Prostate gland (tissue), 2 donors: Measurements from ENCODE around the gene CDKL1.

ENCODE experiments used
- POLR2A ChIP-seq: fragments of 450-650 bp; IDR thresholded peaks from one replicate; pipeline ENCODE4 v1.6.1; 2016; ENCODE audit warnings: antibody characterized with exemption, mild to moderate bottlenecking
- POLR2AphosphoS5 ChIP-seq: sonication (generic); formaldehyde crosslinking; IDR thresholded peaks from one replicate; pipeline ENCODE4 v1.6.1; 2017; ENCODE audit warnings: antibody characterized with exemption
- TF ChIP-seq, protein P1 (sequence below), 4 experiments: fragments of 200-600 bp in 2 of 4; fragments of 450-650 bp in 2 of 4; sonication (generic) in 2 of 4; IDR thresholded peaks; 1 replicate in 3 of 4; 2 replicates in 1 of 4; pipeline ENCODE4 v1.5.1; 2016 to 2019; ENCODE audit warnings: antibody characterized with exemption in 4 of 4, mild to moderate bottlenecking in 2 of 4, moderate library complexity in 2 of 4

DNA sequence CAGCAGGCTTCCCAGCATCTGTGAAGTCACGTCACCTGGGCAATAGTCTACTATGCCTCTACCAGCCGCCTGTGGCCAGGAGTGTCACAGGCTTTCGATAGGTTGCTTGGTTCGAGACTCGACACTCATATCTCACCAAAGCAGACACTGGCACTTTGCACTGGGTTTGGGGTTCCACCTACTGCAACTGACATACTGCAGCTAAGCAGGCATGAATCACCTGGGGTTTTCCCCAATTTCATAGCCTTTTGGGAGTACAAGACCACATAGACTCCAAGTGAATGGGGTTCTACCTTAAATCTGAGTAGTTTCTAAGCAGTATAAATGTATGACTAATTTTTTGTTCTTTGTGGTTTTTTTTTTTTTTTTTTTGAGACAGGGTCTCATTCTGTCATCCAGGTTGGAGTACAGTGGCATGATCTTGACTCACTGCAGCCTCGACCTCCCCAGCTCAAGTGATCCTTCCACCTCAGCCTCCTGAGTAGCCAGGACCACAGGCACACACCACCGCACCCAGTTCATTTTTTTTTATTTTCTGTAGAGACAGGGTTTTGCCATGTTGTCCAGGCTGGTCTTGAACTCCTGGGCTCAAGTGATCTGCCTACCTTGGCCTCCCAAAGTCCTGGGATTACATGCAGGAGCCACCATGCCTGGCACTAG, 52.4 kb downstream of the CDKL1 start:
- TF ChIP-seq, protein P1, sequence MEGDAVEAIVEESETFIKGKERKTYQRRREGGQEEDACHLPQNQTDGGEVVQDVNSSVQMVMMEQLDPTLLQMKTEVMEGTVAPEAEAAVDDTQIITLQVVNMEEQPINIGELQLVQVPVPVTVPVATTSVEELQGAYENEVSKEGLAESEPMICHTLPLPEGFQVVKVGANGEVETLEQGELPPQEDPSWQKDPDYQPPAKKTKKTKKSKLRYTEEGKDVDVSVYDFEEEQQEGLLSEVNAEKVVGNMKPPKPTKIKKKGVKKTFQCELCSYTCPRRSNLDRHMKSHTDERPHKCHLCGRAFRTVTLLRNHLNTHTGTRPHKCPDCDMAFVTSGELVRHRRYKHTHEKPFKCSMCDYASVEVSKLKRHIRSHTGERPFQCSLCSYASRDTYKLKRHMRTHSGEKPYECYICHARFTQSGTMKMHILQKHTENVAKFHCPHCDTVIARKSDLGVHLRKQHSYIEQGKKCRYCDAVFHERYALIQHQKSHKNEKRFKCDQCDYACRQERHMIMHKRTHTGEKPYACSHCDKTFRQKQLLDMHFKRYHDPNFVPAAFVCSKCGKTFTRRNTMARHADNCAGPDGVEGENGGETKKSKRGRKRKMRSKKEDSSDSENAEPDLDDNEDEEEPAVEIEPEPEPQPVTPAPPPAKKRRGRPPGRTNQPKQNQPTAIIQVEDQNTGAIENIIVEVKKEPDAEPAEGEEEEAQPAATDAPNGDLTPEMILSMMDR (IDR thresholded peaks at IDR 0.05): no peak
- TF ChIP-seq POLR2A (no peak), POLR2AphosphoS5 (no peak)
